Thymus (tissue), 11 donors: ENCODE measurements around the gene TOM1L1. TPM values are rescaled to one million over a fixed set of nuclear protein-coding genes. Genes with fewer than 3 reads are reported as not detected.

Experiments used
- DNase-seq, 9 donors: peaks; one replicate each; pipeline ENCODE4 v3.0.0-alpha.2; 2013; ENCODE audit warnings: low spot score in 9 of 9, low read depth in 6 of 9, missing footprints in 1 of 9
- H3K27ac ChIP-seq, 2 donors: one replicate each; pipeline ENCODE4 v1.5.1; 2013; ENCODE audit warnings: control low read depth in 1 of 2, low read depth in 1 of 2, low read length in 1 of 2, mild to moderate bottlenecking in 1 of 2, moderate library complexity in 1 of 2
- H3K27me3 ChIP-seq, 2 donors: one replicate each; pipeline ENCODE4 v1.5.1; 2013; ENCODE audit warnings: low read length in 1 of 2; ENCODE audit not compliant: control insufficient read depth in 2 of 2, insufficient read depth in 1 of 2
- H3K36me3 ChIP-seq, 2 donors: one replicate each; pipeline ENCODE4 v1.5.1; 2013; ENCODE audit warnings: low read length in 1 of 2, mild to moderate bottlenecking in 1 of 2, moderate library complexity in 1 of 2; ENCODE audit not compliant: control insufficient read depth in 2 of 2, insufficient read depth in 2 of 2
- H3K4me1 ChIP-seq, 2 donors: one replicate each; pipeline ENCODE4 v1.5.1; 2013; ENCODE audit warnings: low read length in 2 of 2; ENCODE audit not compliant: control insufficient read depth in 2 of 2, insufficient read depth in 2 of 2
- H3K4me3 ChIP-seq, 2 donors: one replicate each; pipeline ENCODE4 v1.5.1; 2013; ENCODE audit warnings: low read length in 2 of 2, control low read depth in 1 of 2, mild to moderate bottlenecking in 1 of 2
- H3K9me3 ChIP-seq, 2 donors: one replicate each; pipeline ENCODE4 v1.5.1; 2013; ENCODE audit warnings: low read length in 1 of 2, mild to moderate bottlenecking in 1 of 2; ENCODE audit not compliant: control insufficient read depth in 2 of 2, insufficient read depth in 1 of 2
- WGBS: extraction: QIAGEN DNeasy Blood & Tissue Kit; methylation state at CpG from one replicate; pipeline ENCODE4 v1.1.7; 2013; 5-methylcytosine and 5-hydroxymethylcytosine counted together
- polyA plus RNA-seq: library from polyadenylated mRNA; stranded (reverse); fragments of 200-250 nt; gene quantifications from one replicate; pipeline ENCODE4 v1.2.3, GENCODE V29; 2013
- total RNA-seq: library from RNA; stranded (reverse); fragments of 120-200 nt; gene quantifications from one replicate; pipeline ENCODE4 v1.2.4, GENCODE V29; 2013
- donor health status: healthy.

Gene TOM1L1
- total and polyA plus RNA-seq, 2 donors, result 15.0 to 15.9 TPM

- H3K4me3 ChIP-seq, result no peak overlapping the region
- DNase-seq, result no peak
- H3K27me3 ChIP-seq, result no peaks in the 10 kb centered on the region
- 98% methylated on average over 2 of the region's 2 CpGs for WGBS
- peaks cover 0 to 15% of the 10 kb centered on the region in 2 donors for H3K36me3 ChIP-seq
- no peaks in the 10 kb centered on the region for H3K4me1 ChIP-seq
- H3K27ac ChIP-seq, result no peak overlapping the region
- no peaks in the 10 kb centered on the region for H3K9me3 ChIP-seq
Observed at GRCh38 chr17:54950116-54950515, 49.5 kb downstream of the TOM1L1 start.

- H3K4me3 ChIP-seq, result no peak overlapping the region
- H3K36me3 ChIP-seq, result peaks cover 0 to 16% of the 10 kb centered on the region in 2 donors
- H3K9me3 ChIP-seq, result no peaks in the 10 kb centered on the region
- no peaks in the 10 kb centered on the region for H3K27me3 ChIP-seq
- H3K27ac ChIP-seq, result no peak overlapping the region
- WGBS, result 99% methylated on average over 4 of the region's 4 CpGs
- DNase-seq, result no peak
- no peaks in the 10 kb centered on the region for H3K4me1 ChIP-seq
Observed at GRCh38 chr17:54951286-54951685, 50.6 kb downstream of the TOM1L1 start.

DNA sequence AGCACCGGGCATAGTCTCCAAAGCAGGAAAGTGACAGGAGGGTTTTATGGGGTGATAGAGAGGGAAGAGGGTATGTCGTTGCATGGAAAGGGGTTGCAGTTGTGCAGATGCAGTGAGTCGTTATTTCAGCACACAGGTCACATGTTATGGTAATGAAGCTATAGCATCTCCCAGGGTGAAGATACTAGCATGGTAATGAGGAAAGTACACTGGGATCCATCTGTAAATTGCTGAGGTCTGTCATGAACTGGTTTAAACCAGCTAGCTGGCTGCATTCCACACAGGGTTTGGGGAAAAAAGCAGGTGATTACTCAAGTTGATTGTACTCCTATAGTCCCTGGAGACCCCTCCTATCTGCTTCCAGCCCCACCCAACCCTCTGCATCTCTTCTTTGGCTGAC lies 56.1 kb downstream of the TOM1L1 start:
- Histone ChIP-seq H3K9me3 (no peaks in the 10 kb centered on the region), H3K36me3 (peaks cover 20 to 25% of the 10 kb centered on the region in 2 donors), H3K4me1 (no peaks in the 10 kb centered on the region), H3K27ac (no peak overlapping the region), H3K27me3 (no peaks in the 10 kb centered on the region), H3K4me3 (no peak overlapping the region)
- DNase-seq, result no peak
- WGBS, result 95% methylated on average over 3 of the region's 3 CpGs

- Histone ChIP-seq H3K36me3 (peaks cover 0 to 7% of the 10 kb centered on the region in 2 donors), H3K4me3 (peak overlapping the region; percentile 75 to 88), H3K9me3 (no peaks in the 10 kb centered on the region), H3K27ac (peak overlapping the region; percentile 76 to 92), H3K27me3 (no peaks in the 10 kb centered on the region), H3K4me1 (peaks cover 8 to 13% of the 10 kb centered on the region in 2 donors)
- DNase-seq, result peak in 8 of 9 donors; percentile 1 to 72 (median 35)
- 2% methylated on average over 21 of the region's 21 CpGs for WGBS
Observed at GRCh38 chr17:54967621-54968261, 67.1 kb downstream of the TOM1L1 start.

GRCh38 chr17:54968262-54968987 lies 67.8 kb downstream of the TOM1L1 start, which contains the start of the genes COX11 and STXBP4:
Gene COX11 (minus strand): TSS chr17:54968654. CDS start chr17:54968646, 8 bp downstream.
Gene STXBP4 (plus strand): TSS chr17:54968765. CDS start chr17:54986220, 17,455 bp downstream.
- Histone ChIP-seq H3K9me3 (no peaks in the 10 kb centered on the region), H3K4me1 (peaks cover 8 to 13% of the 10 kb centered on the region in 2 donors), H3K36me3 (peaks cover 0 to 5% of the 10 kb centered on the region in 2 donors), H3K4me3 (peak within 1 kb of the TSS; percentile 75 to 88), H3K27ac (peak within 1 kb of the TSS; percentile 87 to 92), H3K27me3 (no peaks in the 10 kb centered on the region)
- DNase-seq, result peak; percentile 93 to 100 (median 99)
- WGBS, result under 1% methylated on average over 57 of the region's 57 CpGs

DNA sequence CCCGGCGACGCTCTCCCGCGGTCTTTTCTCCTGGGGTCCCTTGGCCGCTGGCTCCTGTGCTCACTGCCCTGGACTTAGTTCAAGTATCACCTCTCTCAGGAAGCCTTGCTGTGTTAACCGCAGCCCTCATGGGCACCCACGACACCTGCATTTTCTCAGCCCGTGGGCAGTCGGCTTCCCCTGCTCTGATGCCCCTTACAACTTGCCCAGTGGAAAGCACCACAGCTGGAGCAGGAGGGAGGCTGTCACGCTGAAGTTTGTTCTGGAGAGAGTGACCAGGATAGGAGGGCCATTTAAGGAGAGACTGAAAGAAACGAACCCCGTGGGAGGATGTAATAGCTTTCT lies 68.3 kb downstream of the TOM1L1 start:
- H3K4me3 ChIP-seq, result peak overlapping the region; percentile 75 to 88
- whole genome bisulfite sequencing, result 0% methylated on average over 13 of the region's 13 CpGs
- H3K27ac ChIP-seq, result peak overlapping the region; percentile 74 to 87
- DNase-seq, result peak in 1 of 9 donors; percentile 15
- H3K9me3 ChIP-seq, result no peaks in the 10 kb centered on the region
- H3K4me1 ChIP-seq, result peaks cover 8 to 13% of the 10 kb centered on the region in 2 donors
- H3K36me3 ChIP-seq, result peaks cover 0 to 5% of the 10 kb centered on the region in 2 donors
- no peaks in the 10 kb centered on the region for H3K27me3 ChIP-seq

DNA sequence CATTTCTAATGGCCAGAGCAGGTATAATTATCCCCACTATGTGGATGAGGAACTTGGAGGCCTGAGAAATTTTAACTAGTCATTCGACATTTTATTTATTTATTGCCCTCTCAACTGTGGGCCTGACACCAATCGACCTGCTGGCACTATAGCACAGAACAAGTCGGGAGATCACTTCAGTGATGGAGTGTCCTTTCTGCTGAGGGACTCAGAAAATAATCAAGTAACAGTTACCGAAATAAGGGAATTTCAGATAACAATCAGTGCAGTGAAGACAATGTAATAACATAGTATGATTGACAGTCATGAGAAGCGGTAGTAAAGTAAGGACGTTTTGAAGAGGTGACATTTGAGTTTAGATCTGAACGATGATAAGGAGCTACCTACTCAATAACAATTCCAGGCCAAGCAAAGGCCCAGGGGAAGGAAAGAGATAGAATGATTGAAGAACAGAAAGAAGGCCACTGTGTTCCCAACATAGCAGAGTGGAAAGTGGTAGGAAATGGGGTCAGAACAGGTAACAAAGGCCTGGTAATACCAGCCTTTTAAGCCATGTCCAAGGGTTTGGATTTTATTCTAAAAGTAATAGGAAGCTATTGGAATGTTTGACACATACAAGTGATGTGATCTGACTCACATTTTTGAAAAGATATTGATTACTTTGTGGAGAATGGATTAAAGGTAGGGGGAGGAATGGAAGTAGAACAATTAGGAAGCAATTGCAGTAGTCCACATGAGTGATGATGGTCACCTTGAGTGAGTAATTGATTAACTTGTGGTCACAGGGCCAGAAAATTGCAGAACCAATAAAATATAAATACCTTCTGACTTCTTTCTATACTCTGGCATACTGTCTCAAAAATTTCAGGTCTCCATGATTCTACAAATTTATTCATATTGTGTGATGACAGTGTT lies 69.3 kb downstream of the TOM1L1 start:
- H3K27me3 ChIP-seq, result no peaks in the 10 kb centered on the region
- H3K4me1 ChIP-seq, result peaks cover 8 to 13% of the 10 kb centered on the region in 2 donors
- H3K4me3 ChIP-seq, result peak overlapping the region in 1 of 2 donors; percentile 88
- H3K27ac ChIP-seq, result no peak overlapping the region
- H3K9me3 ChIP-seq, result no peaks in the 10 kb centered on the region
- DNase-seq, result no peak
- no peaks in the 10 kb centered on the region for H3K36me3 ChIP-seq
- 73% methylated on average over 7 of the region's 7 CpGs for WGBS

DNA sequence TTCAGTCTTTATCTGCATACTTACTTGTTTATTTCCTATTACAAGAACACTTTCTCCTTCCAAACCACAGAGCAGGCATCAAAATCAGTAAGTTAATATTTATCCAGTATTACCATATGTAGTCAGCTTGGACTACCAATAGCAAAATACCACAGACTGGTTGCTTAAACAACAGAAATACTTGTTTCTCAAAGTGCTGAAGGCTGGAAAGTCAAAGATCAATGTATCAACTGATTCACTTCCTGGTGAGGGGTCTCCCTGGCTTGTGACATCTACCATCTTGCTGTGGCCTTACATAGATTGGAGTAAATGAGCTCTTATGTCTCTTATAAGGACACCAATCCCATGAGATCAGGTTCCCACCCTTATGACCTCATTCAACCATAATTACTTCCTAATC lies 70.5 kb downstream of the TOM1L1 start:
- H3K36me3 ChIP-seq, result no peaks in the 10 kb centered on the region
- no peaks in the 10 kb centered on the region for H3K9me3 ChIP-seq
- no peak overlapping the region for H3K27ac ChIP-seq
- H3K27me3 ChIP-seq, result no peaks in the 10 kb centered on the region
- peaks cover 8 to 13% of the 10 kb centered on the region in 2 donors for H3K4me1 ChIP-seq
- no peak overlapping the region for H3K4me3 ChIP-seq
- DNase-seq, result no peak
